ENCODE data around the gene ACAA2.
"Not testable (repeated sequence)": the region's sequence is repeated elsewhere in the genome, so short reads cannot be mapped to it uniquely, and the experiment has no call there.

Gene ACAA2

DNA sequence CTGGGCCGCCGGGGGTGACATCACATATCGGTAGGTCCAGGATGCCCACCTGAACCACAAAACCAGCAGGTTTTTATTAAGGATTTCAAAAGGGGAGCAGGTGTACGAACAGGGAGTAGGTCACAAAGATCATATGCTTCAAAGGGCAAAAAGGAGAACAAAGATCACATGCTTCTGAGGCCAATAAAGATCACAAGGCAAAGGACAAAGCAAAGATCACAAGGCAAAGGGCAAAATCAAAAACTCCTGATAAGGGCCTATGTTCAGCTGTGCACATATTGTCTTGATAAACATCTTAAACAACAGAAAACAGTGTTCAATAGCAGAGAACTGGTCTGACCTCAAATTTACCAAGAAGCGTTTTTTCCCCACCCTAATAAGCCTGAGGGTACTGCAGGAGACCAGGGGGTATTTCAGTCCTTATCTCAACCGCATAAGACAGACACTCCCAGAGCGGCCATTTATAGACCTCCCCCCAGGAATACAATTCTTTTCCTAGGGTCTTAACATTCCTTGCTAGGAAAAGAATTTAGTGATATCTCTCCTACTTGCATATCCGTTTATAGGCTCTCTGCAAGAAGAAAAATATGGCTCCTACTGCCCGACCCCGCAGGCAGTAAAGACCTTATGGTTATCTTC, 4.7 kb downstream of the ACAA2 start:
- DNase-seq, result not testable (repeated sequence)

DNA sequence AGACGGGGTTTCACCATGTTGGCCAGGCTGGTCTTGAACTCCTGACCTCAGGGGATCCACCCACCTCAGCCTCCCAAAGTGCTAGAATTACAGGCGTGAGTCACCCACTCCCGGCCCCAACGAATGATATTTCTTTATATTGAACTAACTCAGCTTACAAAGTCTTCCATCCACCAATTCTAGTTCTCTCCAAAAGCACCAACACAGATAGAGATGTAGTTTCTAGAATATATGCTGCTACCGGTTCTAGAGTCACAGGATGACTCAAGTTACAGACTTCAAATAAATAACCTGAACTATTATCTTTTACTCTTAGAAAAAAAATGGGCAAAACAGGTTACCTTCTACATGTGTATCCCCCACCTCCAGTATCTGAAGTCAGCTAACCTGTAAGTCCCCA, 9.2 kb downstream of the ACAA2 start:
- DNase-seq, result no peak

DNA sequence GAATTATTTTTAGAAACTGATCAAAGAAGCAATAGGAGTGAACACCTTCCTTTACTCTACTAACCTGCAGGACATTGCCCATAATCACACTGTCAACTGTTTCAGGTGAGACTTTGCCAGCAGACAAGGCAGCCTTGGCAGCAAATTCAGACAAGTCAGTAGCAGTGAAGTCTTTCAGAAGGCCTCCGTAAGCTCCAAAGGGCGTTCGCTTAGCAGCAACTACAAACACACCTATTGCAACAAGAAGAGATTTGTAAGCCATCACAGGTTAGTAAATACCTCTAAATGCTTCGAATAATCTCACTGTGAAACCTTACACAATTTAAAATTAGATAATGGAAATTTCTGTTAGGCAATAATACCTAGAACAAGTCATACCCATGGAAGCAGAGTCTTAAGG, 10.7 kb downstream of the ACAA2 start:
- no peak for DNase-seq

DNA sequence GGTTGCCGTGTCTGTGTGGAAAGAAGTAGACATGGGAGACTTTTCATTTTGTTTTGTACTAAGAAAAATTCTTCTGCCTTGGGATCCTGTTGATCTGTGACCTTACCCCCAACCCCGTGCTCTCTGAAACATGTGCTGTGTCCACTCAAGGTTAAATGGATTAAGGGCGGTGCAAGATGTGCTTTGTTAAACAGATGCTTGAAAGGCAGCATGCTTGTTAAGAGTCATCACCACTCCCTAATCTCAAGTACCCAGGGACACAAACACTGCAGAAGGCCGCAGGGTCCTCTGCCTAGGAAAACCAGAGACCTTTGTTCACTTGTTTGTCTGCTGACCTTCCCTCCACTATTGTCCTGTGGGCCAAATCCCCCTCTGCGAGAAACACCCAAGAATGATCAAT, 12.8 kb downstream of the ACAA2 start:
- DNase-seq, result not testable (repeated sequence)

DNA sequence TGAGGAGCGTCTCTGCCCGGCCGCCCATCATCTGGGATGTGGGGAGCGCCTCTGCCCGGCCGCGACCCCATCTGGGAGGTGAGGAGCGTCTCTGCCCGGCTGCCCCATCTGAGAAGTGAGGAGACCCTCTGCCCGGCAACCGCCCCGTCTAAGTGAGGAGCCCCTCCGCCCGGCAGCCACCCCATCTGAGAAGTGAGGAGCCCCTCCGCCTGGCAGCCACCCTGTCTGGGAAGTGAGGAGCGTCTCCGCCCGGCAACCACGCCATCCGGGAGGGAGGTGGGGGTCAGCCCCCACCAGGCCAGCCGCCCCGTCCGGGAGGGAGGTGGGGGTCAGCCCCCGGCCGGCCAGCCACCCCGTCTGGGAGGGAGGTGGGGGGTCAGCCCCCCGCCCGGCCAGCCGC, 13.5 kb downstream of the ACAA2 start:
- not testable (repeated sequence) for DNase-seq

DNA sequence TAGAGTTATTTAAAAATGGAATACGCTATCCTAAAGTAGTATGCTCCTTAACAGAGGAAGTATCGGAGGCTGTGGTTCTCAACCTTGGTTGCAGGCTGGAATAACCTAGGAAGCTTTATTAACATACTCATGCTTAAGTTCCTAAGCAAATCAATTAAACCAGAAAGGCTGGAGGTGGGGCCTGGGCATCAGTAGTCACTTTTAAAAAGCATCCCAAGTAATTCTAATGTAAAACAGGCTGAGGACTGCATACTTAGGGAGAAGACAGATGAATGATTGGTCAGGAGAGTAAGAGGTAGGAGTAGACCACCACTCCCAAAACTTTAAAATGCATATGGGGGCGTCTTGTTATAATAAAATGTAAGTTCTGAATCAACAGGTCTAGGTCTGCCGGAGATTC, 15.3 kb downstream of the ACAA2 start:
- DNase-seq, result no peak

DNA sequence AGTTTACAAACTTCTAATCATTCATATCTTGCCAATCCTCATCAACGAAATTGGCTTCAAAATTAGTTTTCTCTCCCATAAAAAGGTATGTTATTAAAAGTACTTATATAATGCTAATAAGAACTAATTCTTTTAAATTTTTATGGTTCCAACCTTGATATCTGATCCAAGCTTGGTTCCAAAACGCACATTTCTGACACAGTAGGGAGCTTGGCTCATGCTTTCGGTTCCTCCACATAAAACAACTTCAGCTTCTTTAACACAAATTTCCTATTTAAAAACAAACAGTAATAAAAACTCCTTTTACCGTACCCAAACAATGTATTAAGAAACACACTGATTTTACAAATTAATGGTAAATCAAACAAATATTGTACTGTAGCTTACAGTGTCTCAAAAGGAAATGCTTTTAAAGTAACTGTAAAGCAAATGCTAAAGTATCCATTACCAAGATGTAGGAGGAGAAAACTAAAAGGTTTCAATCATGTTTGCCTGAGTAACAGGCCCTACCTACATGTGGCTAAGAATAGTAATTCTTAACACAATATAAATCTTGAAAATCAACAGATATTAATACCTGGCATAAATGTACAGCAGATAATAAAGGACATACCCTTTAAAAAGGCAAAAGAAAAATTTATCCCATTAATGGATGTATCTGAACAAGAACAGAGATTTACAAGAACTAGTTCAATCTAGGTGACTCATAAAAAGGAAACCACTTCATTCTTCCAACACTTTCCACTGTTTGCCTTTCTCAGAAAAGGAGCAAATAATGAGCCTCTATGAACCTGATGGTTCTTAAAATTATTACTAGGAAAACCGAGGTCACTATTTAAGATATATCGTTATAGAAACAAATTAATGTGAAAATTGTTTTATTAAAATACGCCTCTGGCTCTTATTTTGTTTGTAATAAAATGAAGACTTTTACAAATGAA, 17.5 kb downstream of the ACAA2 start:
- DNase-seq, result no peak

DNA sequence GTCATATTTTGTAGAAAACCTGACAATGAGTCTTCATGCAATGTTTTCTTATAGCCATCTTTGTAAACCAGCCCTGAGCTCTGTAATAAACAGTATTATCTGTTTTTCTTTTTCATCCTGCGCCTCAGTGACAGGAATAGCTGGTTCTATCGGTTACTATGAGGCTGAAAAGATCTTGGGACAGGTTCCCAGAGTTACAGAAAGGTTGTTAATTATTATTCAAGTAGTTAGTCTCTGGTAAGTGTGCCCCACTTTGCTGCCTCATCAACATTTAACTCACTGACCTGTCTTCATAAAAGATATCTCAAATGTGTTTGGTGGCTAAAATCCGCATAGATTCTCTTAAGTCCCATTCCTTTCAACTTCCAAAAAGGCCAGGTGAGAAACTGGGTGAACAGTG, 18.6 kb downstream of the ACAA2 start:
- DNase-seq, result no peak

DNA sequence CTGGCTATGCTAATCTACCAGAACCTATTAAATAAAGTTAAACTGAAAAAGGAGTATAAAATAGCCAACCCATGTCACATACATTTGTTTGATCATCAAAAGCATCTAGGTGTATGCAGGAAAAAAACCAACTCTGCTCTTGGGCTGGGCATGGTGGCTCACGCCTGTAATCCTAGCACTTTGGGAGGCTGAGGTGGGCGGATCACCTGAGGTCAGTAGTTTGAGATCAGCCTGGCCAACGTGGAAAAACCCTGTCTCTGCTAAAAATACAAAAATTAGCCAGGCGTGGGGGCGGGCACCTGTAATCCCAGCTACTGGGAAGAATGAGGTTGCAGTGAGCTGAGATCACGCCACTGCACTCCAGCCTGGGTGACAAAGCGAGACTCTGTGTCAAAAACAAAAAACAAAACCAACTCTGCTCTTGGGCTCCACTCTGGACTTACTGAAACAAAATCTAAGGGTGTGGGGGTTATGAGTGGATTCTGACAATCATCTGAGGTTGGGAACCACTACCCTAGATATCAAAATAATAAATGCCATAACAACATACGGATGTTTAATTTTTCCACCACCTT, 23.7 kb downstream of the ACAA2 start:
- DNase-seq, result not testable (repeated sequence)

DNA sequence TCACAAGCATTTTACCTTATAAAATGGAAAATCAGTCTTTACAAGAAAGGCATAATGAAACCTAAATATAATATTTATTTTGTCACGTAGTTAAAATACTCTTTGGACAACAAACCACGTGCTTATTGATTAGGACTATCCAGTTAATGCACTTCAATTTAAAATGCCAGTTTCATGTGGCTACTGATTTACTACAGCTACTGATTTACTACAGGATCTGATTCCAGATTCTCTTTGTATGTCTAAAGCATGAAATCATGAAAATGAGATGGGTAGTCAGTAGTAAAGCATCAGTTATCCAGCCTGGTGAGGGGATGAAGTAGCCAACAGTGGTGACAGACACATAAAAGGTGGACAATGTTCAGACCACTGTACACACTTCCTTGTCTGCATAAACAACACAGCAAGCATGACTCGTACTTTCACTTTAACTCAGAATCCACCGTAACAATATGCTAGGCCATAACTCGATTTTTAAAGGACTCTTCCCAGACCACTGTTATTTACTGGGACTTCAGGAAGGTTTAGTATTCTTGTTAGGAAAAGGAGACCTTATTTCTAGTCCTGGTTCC, 24.9 kb downstream of the ACAA2 start:
- no peak for DNase-seq

DNA sequence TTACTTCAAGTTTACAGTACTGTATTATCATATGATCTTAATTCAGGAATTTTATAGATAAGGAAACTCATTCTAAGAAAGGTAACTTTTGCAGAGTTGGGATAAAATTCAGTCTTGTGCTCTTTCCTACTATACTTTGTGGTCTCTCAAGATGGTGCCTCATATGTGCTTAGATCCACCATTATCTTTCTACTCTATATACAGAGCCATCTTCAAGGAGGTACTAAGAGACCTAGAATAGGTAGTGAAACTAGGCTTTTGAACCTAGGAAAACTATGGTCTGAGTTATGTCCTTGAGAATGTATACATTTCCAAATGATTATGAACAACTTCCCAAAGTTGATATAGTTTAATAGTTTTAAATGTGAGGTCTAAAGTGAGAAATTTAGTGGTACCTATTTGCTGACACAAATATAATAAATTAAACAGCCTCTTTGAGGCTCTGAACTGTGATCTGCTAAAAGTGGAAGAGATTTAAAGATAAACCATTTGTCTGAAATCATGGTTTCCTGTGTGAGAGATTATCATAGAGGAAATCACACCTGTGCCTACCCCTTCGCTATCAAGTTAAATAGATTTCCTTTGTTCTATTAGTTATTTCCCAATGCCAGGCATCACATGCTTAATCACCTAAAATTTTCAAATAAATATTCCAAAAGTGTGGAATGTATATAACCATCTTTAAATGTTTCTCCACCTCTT, 27.2 kb downstream of the ACAA2 start:
- no peak for DNase-seq

DNA sequence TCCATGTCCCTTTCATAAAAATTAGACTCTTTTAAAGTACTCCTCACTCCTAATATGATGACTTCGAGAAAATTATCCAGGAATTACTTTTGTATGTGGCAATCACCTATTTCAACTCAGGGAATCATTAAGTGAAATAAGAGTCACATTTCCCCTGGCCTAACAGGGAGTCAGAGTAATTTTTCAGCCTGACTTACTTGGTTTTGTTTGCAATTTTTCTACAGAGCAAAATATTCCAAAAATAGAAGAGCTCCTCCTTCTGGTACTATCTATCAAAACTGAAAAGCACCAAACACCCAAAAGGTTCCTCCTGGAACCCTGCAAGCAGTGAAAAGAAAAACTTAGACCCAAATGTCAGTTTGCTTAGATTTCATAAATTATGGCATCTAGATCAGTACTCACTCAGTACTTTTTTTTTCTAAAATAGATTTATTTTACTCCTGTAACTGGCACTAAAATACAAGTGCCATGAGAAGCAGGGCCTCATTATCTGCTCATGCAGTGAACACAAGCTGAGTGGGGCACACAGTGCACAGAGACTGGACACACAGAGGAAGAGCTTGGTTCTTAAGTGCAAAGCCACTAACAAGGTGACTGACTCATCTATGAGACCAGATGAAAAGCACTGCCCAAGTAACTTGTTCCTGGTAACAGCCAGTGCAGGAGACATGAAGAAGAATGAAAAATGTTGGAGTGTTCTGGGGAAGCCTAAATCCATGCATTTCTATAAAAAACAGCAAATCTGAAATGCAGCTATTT, 28.7 kb downstream of the ACAA2 start:
- no peak for DNase-seq

DNA sequence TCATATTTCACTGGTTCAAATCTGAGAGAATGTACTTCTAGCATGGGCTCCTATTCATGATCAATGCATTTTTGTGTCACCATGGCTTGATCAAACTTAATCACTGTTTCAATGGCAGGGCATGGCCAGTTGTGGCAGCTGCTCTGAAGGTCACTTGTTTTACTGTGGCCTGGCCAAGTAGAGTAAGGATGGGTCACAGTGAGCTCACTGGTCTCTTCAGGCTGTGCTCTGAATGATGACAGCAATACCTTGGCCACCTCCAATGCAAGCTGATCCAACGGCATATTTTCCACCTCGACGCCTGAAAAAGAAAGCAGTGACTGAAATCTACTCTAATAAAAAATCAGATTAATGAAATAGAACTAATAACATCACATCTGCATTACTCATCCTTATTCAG, 29.7 kb downstream of the ACAA2 start:
- DNase-seq, result not testable (repeated sequence)

DNA sequence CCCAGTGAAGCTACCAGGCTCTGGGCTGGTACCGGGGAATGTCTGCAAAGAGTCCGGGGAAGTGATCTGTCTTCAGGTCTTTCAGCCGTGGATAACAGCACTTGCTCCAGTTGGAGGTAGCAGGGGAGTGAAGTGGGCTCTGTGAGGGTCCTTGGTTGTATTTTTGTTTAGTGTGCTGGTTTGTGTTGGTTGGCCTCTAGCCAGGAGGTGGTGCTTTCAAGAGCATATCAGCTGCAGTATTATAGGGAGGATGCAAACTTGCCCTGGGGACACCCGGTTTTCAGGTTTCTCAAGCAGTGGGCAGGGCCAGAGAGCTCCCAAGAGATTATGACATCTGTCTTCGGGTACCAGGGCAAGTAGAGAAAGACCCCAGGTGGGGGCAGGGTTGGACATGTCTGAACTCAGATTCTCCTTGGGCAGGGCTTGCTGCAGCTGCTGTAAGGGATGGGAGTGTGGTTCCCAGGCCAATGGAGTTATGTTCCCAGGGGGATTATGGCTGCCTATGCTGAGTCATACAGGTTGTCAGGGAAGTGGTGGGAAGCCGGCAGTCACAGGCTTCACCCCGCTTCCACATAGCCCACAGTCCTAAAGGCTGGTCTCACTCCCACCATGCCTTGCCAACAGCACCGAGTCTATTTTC, 34.4 kb downstream of the ACAA2 start:
- DNase-seq, result no peak

DNA sequence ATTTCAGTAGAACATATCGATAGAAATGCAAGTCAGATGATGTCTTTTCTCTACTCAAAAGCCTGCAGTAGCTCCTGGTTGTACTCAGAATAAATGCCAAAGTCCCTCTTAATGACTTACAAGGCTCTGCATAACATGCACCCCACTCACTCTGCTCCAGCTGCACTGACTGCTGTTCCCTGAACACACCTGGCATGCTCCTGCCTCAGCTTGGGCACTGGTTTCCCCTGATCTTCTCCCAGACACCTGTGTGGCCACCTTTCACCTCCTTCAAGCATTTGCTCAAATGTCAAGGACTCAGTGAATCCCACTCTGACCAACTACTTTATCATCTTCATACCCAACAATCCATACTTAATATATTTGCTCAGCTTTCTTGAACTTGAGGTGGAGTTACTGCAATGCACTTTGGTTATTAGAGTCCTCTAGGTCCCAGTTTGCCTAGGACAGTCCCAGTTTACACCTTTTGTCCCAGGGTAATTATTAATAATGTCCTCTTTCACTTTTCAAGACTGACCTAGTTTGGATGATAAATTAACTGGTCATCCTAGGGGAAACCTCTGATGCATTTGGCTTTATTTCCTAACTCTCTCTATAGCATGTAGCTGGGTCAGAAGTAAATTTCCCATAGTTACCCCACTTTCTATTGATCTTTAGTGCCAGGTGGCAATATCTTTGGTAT, 44.1 kb downstream of the ACAA2 start:
- DNase-seq, result no peak

DNA sequence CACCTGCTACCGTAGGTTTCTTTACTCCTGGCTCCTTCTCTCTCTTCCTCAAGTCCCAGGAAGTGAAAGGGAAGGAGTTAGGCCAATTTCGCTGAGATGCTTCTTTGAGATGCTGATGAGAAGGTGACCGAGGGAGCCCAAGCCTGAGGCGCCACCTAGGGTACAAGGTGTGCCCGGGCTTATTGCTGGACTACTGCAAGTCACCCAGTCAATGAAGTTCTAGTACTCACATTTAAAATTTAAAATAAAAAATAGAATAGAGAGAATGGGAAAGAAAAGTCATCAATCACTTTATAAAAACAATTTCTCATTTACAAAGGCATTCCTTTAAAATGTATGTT, 45.3 kb downstream of the ACAA2 start:
- peak; percentile 52 for DNase-seq

DNA sequence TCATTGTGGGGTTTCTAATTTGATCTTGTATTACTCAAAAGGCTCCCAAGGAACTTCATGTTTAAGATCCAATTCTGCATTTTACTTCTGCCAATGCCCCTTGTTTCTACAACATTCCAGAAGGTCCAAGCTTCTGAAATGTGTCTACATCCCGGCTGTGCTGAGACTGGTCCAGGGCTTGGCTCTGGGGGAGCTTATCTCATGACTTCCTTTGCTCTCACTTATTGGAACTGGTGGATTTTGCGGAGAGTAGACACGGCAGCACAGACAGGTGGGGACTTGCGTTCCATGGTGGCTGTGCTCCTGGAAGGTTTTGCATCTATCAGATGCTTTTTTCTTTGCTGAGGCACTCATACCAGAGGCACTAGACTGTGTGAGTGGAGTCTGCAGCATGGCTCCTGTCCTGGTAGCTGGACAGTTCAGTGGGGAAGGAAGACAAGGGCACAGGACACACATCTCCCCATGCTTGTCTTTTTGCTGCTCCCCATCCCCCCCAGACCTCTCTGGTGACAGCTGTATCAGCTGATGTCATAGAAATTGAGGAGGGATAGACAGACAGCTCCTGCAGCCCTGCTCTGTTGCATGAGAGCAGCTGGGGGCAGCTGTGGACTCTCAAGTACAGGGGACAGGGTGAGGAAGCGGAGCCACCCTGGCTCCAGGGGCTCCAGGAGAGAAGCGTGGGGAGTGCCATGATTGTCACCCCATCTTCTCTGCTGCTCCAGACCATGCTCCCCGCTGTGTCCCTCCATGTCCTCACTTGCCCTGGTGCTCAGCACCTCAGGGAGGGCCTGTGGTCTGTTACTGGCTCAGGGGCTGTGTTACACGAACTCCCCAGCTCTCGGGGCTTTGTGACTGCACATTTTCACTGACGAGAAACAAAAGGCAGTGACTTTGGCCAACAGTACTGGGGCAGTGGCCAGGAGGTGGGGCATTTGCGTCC, 46.0 kb downstream of the ACAA2 start:
- DNase-seq, result no peak

DNA sequence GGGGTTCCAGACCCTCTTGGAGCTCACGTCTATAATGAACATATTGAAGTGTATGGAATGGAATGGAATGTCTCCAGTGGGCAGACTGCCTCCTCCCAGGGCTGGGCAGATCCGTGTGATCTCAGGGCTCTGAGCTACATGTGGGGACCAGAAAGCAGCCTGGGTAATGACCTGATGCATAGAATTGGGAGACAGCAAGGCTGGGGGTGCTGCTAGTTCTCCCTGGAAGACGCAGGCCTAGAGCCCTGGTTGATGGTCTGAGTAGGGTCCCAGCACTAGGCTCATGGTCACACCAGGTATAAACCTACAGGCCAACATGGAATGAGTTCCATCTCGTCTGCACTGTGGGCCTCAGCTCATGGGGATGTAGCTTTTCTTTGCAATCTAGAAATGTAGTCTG, 46.7 kb downstream of the ACAA2 start:
- DNase-seq, result no peak

DNA sequence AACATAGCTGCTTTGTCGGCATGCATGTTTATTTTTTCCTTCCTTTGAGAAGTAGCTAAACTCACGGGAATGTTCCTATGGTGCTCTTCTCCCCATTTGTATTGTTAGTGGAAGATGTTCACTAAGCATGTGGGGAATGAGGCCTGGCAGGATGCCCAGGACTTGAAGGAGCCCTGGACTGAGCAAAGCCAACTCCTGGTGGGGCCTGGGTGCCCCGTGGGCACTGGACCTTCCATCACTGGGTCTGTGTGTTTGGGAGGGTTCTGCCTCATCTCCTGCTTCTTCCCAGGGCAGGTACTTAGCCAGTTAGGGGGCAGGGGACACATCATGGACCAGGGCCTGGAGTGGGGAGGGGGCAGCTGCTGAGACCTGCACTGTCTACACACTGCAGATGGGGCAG, 49.3 kb downstream of the ACAA2 start:
- DNase-seq, result no peak

DNA sequence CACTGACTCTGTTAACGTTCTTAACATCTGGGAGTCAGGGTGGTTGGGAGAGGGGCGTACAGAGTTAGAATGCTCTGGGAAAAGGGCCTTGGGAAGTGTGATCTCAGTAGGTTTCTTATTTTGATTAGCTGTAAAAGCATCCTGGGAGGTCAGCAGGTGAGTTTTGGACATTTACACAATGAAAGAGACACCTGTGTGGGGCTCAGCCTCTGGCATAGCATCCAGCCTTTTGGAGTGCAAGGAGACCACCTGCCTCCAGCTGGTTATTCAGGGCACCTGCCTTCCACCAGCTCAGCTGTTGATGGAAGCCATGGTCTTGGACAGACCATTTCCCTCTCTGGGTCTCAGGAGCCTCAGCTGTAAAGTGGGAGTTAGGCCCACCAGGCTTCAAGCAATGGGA, 49.7 kb downstream of the ACAA2 start:
- no peak for DNase-seq

Measured in retina (tissue), 1 donor.